ENCODE measurements around the gene SP8.

DNA sequence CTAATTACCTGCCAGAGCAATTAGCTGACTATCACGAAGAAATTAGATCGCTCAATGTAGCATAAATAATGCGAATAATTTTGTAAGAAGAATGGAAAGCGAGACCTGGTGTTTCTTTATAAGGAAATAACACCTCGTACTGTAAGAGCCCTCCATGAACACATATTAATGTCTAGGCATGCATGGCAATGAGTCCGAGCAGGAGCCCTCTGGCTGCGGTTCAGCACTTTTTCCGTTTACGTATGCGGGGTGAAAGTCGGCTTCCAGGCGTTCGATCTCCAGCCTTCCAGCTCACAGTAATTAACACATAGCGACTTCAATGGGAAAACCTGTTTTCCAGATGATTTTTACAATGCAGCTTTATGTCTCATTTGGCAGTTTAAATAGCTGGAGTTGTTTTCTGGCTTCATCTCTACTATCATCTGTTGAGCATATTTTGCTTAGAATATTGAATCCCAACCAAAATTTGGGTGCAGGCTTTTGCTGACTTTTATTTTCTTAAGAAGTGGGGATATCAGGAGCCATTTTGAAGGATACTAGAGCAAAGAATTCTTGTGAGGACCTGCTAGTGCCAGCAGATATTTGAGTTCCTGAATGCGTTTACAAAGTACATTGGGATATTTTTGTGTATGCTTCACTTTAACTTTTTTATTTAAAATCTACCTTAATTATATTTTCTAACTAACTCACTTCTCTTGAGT is 7.2 kb upstream of the SP8 start:
- TF ChIP-seq, protein P1, sequence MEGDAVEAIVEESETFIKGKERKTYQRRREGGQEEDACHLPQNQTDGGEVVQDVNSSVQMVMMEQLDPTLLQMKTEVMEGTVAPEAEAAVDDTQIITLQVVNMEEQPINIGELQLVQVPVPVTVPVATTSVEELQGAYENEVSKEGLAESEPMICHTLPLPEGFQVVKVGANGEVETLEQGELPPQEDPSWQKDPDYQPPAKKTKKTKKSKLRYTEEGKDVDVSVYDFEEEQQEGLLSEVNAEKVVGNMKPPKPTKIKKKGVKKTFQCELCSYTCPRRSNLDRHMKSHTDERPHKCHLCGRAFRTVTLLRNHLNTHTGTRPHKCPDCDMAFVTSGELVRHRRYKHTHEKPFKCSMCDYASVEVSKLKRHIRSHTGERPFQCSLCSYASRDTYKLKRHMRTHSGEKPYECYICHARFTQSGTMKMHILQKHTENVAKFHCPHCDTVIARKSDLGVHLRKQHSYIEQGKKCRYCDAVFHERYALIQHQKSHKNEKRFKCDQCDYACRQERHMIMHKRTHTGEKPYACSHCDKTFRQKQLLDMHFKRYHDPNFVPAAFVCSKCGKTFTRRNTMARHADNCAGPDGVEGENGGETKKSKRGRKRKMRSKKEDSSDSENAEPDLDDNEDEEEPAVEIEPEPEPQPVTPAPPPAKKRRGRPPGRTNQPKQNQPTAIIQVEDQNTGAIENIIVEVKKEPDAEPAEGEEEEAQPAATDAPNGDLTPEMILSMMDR (IDR thresholded peaks at IDR 0.05) = no peak
- TF ChIP-seq POLR2A (IDR thresholded peaks at IDR 0.05) = no peak

All from body of pancreas (tissue), 4 donors.